ENCODE data around the gene CLEC19A.

GRCh38 chr16:19241512-19241911 lies 44.0 kb upstream of the CLEC19A start:
- no peak for TF ChIP-seq POLR2A (IDR thresholded peaks at IDR 0.05)
- TF ChIP-seq CTCF (IDR thresholded peaks at IDR 0.05): no peak
